Mesenchymal stem cell (in vitro differentiated cells and primary cell): ENCODE results near the gene WFDC1.

ENCODE experiments used
- DNase-seq: peaks from one replicate; pipeline ENCODE4 v3.0.0-alpha.2; 2013
- H2AFZ ChIP-seq: one replicate; pipeline ENCODE4 v1.6.1; 2013; ENCODE audit warnings: low read depth, mild to moderate bottlenecking, control low read depth, inconsistent platforms, low read length, moderate library complexity
- H2AK5ac ChIP-seq: 2 replicates; pipeline ENCODE4 v1.6.1; 2013; ENCODE audit warnings: low read length, moderate library complexity, mild to moderate bottlenecking, inconsistent platforms; ENCODE audit not compliant: severe bottlenecking
- H2BK120ac ChIP-seq: one replicate; pipeline ENCODE4 v1.6.1; 2013; ENCODE audit warnings: low read depth, mild to moderate bottlenecking, inconsistent platforms, low read length, moderate library complexity
- H2BK12ac ChIP-seq, 2 experiments: one replicate each; pipeline ENCODE4 v1.6.1; 2013; ENCODE audit warnings: inconsistent platforms in 2 of 2, low read length in 2 of 2, mild to moderate bottlenecking in 2 of 2, moderate library complexity in 2 of 2, control low read depth in 1 of 2
- H2BK15ac ChIP-seq: one replicate; pipeline ENCODE4 v1.6.1; 2013; ENCODE audit warnings: mild to moderate bottlenecking, low read depth, inconsistent platforms; ENCODE audit not compliant: poor library complexity, severe bottlenecking
- H2BK5ac ChIP-seq: 2 replicates; pipeline ENCODE4 v1.6.1; 2013; ENCODE audit warnings: low read depth, mild to moderate bottlenecking, low read length, control low read depth, inconsistent platforms; ENCODE audit not compliant: poor library complexity, severe bottlenecking
- H3K14ac ChIP-seq, 2 experiments: one replicate each; pipeline ENCODE4 v1.6.1; 2013; ENCODE audit warnings: inconsistent platforms in 2 of 2, low read length in 2 of 2, control low read depth in 1 of 2, mild to moderate bottlenecking in 1 of 2, moderate library complexity in 1 of 2
- H3K18ac ChIP-seq, 2 experiments: one replicate each; pipeline ENCODE4 v1.6.1; 2013; ENCODE audit warnings: inconsistent platforms in 2 of 2, low read length in 2 of 2, control low read depth in 1 of 2, low read depth in 1 of 2, mild to moderate bottlenecking in 1 of 2
- H3K23ac ChIP-seq, 2 experiments: one replicate each; pipeline ENCODE4 v1.6.1; 2013; ENCODE audit warnings: inconsistent platforms in 2 of 2, low read length in 2 of 2, mild to moderate bottlenecking in 2 of 2, moderate library complexity in 2 of 2, control low read depth in 1 of 2
- H3K27ac ChIP-seq: 2 replicates; pipeline ENCODE4 v1.5.1; 2013; ENCODE audit warnings: mild to moderate bottlenecking, moderate library complexity, low read length, control low read depth, inconsistent platforms; ENCODE audit not compliant: poor library complexity, severe bottlenecking
- H3K27me3 ChIP-seq, 2 experiments: 2 replicates each; pipeline versions ENCODE4 v1.6.1 to v1.7.0; 2013; ENCODE audit warnings: low read length in 2 of 2, mild to moderate bottlenecking in 2 of 2, moderate library complexity in 2 of 2, control low read depth in 1 of 2, inconsistent platforms in 1 of 2; ENCODE audit not compliant: control insufficient read depth in 1 of 2, insufficient read depth in 1 of 2
- H3K36me3 ChIP-seq, 2 experiments: 2 replicates each; pipeline versions ENCODE4 v1.6.1 to v1.7.0; 2013; ENCODE audit warnings: low read length in 2 of 2, control low read depth in 1 of 2, inconsistent platforms in 1 of 2, low read depth in 1 of 2, mild to moderate bottlenecking in 1 of 2; ENCODE audit not compliant: insufficient read depth in 2 of 2, control insufficient read depth in 1 of 2
- H3K4ac ChIP-seq, 2 experiments: one replicate each; pipeline ENCODE4 v1.6.1; 2013; ENCODE audit warnings: inconsistent platforms in 2 of 2, low read length in 2 of 2, mild to moderate bottlenecking in 2 of 2, moderate library complexity in 2 of 2, control low read depth in 1 of 2, low read depth in 1 of 2
- H3K4me1 ChIP-seq: 2 replicates; pipeline ENCODE4 v1.6.1; 2013; ENCODE audit warnings: low read depth, low read length, control low read depth; ENCODE audit not compliant: control insufficient read depth, insufficient read depth
- H3K4me2 ChIP-seq: 2 replicates; pipeline ENCODE4 v1.6.1; 2013; ENCODE audit warnings: low read length, mild to moderate bottlenecking, inconsistent platforms; ENCODE audit not compliant: poor library complexity, severe bottlenecking
- H3K4me3 ChIP-seq, 2 experiments: 2 replicates each; pipeline versions ENCODE4 v1.5.1 to v1.7.0; 2013; ENCODE audit warnings: low read length in 2 of 2, mild to moderate bottlenecking in 2 of 2, control low read depth in 1 of 2, low read depth in 1 of 2; ENCODE audit not compliant: insufficient read depth in 1 of 2
- H3K79me1 ChIP-seq: replicated peaks from 2 replicates; pipeline ENCODE4 v1.6.1; 2013; ENCODE audit warnings: mild to moderate bottlenecking, control low read depth, low read length, inconsistent platforms; ENCODE audit not compliant: poor library complexity, severe bottlenecking
- H3K9ac ChIP-seq: 2 replicates; pipeline ENCODE4 v1.7.0; 2013; ENCODE audit warnings: mild to moderate bottlenecking, low read length, moderate library complexity
- H3K9me3 ChIP-seq: 2 replicates; pipeline ENCODE4 v1.7.0; 2013; ENCODE audit warnings: mild to moderate bottlenecking, low read length; ENCODE audit not compliant: control insufficient read depth
- H4K8ac ChIP-seq: one replicate; pipeline ENCODE4 v1.6.1; 2013; ENCODE audit warnings: inconsistent platforms, mild to moderate bottlenecking, low read length, moderate library complexity
- H4K91ac ChIP-seq: one replicate; pipeline ENCODE4 v1.6.1; 2013; ENCODE audit warnings: mild to moderate bottlenecking, low read length, inconsistent platforms
- WGBS: methylation state at CpG from one replicate; pipeline ENCODE4 v1.1.7; 2013; ENCODE audit warnings: mixed read lengths; 5-methylcytosine and 5-hydroxymethylcytosine counted together

The WFDC1 gene

DNA sequence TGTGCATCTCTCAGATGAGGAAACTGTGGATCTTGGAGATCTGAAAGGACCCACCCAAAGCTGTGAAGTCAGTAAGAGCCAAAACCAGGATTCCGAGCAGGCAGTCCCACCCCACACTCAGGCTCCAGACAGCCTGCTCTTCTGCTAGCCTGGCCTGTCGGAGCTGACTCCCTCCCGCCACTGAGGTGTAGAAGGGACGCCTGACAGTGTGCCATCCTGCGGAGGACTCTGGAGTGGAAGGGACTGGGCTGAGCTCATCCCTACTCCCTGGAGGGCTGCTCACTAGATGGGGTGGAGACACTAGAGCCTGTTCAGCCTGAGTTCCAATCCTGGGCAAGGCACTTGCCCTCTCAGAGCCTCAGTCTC is 36.0 kb downstream of the WFDC1 start:
- WGBS = 81% methylated on average over 5 of the region's 5 CpGs
- Histone ChIP-seq H4K8ac (no peak overlapping the region), H3K27ac (no peak overlapping the region), H3K4ac (no peak overlapping the region), H3K36me3 (no peaks in the 10 kb centered on the region), H3K9ac (no peak overlapping the region), H3K18ac (no peak overlapping the region), H3K79me1 (no peaks in the 10 kb centered on the region), H2AFZ (no peak overlapping the region), H2AK5ac (no peak overlapping the region), H3K4me2 (no peak overlapping the region), H3K27me3 (peaks cover 17 to 41% of the 10 kb centered on the region in 2 experiments), H3K4me3 (no peak overlapping the region), H2BK120ac (no peak overlapping the region), H3K4me1 (no peaks in the 10 kb centered on the region), H3K9me3 (peaks cover 22% of the 10 kb centered on the region), H4K91ac (no peak overlapping the region), H3K14ac (no peak overlapping the region), H2BK5ac (no peak overlapping the region), H2BK12ac (no peak overlapping the region), H3K23ac (no peak overlapping the region), H2BK15ac (no peak overlapping the region)
- DNase-seq = no peak

DNA sequence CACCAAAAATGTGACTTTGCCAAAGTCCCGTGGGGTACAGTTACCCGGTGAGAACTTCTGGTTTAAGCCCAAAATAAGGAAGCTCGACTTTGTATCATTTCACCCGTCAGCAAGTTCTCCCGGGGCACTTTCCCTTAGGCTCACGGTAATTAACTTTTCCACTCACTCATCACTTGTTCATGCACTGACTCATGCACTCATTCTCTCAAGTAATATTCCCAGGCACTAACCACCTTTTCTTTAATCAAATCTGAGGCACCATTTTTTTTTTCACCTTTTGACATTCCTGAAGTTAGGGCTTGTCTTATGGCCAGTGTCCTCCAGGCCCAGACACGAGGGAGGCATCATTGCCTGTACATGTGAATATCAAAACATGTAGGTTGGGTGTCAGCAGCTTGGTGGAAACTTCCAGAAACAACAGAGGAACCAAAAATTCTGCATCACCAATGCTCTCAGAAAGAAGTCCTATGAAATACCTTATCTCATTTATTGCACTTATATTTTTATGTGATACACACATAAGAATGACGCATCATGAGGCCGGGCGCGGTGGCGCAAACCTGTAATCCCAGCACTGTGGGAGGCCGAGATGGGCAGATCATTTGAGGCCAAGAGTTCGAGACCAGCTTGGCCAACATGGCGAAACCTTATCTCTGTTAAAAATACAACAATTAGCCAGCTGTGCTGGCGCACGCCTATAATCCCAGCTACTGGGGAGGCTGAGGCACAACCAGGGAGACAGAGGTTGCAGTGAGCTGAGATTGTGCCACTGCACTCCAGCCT is 37.5 kb downstream of the WFDC1 start:
- H3K4ac ChIP-seq = no peak overlapping the region
- no peak overlapping the region for H3K4me3 ChIP-seq
- no peak overlapping the region for H2AK5ac ChIP-seq
- no peaks in the 10 kb centered on the region for H3K4me1 ChIP-seq
- H2BK15ac ChIP-seq = no peak overlapping the region
- no peak overlapping the region for H2AFZ ChIP-seq
- H4K8ac ChIP-seq = no peak overlapping the region
- H3K23ac ChIP-seq = no peak overlapping the region
- H4K91ac ChIP-seq = no peak overlapping the region
- H3K4me2 ChIP-seq = no peak overlapping the region
- no peaks in the 10 kb centered on the region for H3K36me3 ChIP-seq
- H3K18ac ChIP-seq = no peak overlapping the region
- peaks cover 10% of the 10 kb centered on the region for H3K9me3 ChIP-seq
- peaks cover 17 to 38% of the 10 kb centered on the region in 2 experiments for H3K27me3 ChIP-seq
- no peak for DNase-seq
- H3K27ac ChIP-seq = no peak overlapping the region
- H3K79me1 ChIP-seq = no peaks in the 10 kb centered on the region
- WGBS = 89% methylated on average over 17 of the region's 17 CpGs
- H2BK5ac ChIP-seq = no peak overlapping the region
- H3K9ac ChIP-seq = no peak overlapping the region
- H2BK12ac ChIP-seq = no peak overlapping the region
- H3K14ac ChIP-seq = no peak overlapping the region
- H2BK120ac ChIP-seq = no peak overlapping the region

DNA sequence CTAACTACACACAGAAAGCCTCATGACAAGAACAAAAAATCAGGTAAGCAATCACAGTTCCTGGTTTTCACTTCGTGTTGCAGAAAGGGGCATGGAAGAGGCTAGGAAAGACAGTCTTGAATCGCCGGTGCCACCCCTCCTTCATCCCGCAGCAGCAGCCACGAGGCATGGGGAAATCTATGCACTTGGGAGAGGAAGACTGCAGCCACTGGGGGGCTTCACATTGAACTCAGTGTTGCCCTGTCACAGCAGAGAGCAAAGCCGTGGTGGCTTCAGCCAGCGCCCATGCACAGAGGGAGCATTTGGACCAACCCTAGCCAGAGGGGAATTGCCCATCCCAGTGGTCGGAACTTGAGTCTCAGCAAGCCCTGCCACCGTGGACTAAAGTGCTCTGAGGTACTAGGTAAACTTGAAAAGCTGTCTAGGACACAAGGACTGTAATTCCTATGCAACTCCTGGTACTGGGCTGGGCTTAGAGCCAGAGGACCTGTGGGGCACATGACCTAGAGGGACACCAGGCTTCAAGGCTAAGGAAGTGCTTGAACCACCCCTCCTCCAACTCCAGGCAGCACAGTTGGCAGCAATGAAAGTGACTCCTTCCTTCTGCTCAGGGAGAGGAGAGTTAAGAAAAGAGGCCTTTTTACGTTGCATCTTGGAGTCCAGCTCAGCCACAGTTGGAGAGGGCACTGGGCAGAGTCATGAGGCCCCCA is 38.5 kb downstream of the WFDC1 start:
- Histone ChIP-seq H3K18ac (no peak overlapping the region), H3K4ac (no peak overlapping the region), H3K79me1 (no peaks in the 10 kb centered on the region), H4K91ac (no peak overlapping the region), H3K23ac (no peak overlapping the region), H2BK5ac (no peak overlapping the region), H3K14ac (no peak overlapping the region), H3K9me3 (peaks cover 8% of the 10 kb centered on the region), H2BK12ac (no peak overlapping the region), H3K4me3 (no peak overlapping the region), H3K4me1 (no peaks in the 10 kb centered on the region), H3K9ac (no peak overlapping the region), H4K8ac (no peak overlapping the region), H2AK5ac (no peak overlapping the region), H3K4me2 (no peak overlapping the region), H2BK15ac (no peak overlapping the region), H3K36me3 (no peaks in the 10 kb centered on the region), H2BK120ac (no peak overlapping the region), H3K27me3 (peaks cover 17 to 38% of the 10 kb centered on the region in 2 experiments), H3K27ac (no peak overlapping the region), H2AFZ (no peak overlapping the region)
- WGBS = 73% methylated on average over 10 of the region's 10 CpGs
- DNase-seq = no peak

DNA sequence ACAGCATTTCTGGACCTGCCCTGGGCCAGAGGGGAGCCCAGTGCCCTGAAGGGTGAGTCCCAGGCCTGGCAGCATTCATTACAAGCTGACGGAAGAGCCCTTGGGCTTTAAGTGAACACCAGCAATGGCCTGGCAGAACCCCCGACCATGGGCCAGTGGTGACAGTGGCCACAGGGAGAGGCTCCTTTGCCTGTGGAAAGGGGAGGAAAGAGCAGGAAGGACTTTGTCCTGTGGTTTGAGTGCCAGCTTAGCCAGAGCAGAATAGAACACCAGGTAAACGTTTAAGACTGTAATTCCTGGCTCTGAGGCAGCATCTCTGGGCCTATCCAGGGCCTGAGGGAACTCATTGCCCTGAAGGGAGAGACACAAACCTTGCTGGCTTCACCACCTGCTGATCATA is 39.4 kb downstream of the WFDC1 start:
- Histone ChIP-seq H3K4ac (no peak overlapping the region), H3K36me3 (no peaks in the 10 kb centered on the region), H3K23ac (no peak overlapping the region), H2AK5ac (no peak overlapping the region), H3K4me1 (no peaks in the 10 kb centered on the region), H3K14ac (no peak overlapping the region), H3K27me3 (peaks cover 14 to 30% of the 10 kb centered on the region in 2 experiments), H3K4me2 (no peak overlapping the region), H2BK5ac (no peak overlapping the region), H3K18ac (no peak overlapping the region), H3K4me3 (no peak overlapping the region), H3K79me1 (no peaks in the 10 kb centered on the region), H2BK120ac (no peak overlapping the region), H3K27ac (no peak overlapping the region), H3K9me3 (peaks cover 8% of the 10 kb centered on the region), H2BK12ac (no peak overlapping the region), H4K91ac (no peak overlapping the region), H3K9ac (no peak overlapping the region), H2AFZ (no peak overlapping the region), H2BK15ac (no peak overlapping the region), H4K8ac (no peak overlapping the region)
- WGBS = 80% methylated on average over 3 of the region's 3 CpGs
- no peak for DNase-seq
